Calu3 (cell line): Measurements from ENCODE around the gene ATXN2. TPM values are rescaled to one million over a fixed set of nuclear protein-coding genes. Genes with fewer than 3 reads are reported as not detected.
A peak's percentile ranks its signal among the peaks of the same experiment; 100 is the strongest.

Source experiments
- BruUV-seq: library from RNA; stranded (reverse); fragments of 400-500 nt; replicated peaks from 2 replicates; lab custom pipeline; 2021; lab: Mats Ljungman, UMichigan
- CTCF ChIA-PET: fragments of 300-600 bp; sonication (Branson Sonifier 250); formaldehyde crosslinking; loops from one replicate; lab custom pipeline; 2022; ENCODE audit warnings: antibody characterized with exemption; lab: Charles Lee
- DNase-seq: peaks from one replicate; pipeline ENCODE4 v3.0.0; 2022
- H3K27ac Mint-ChIP-seq: one replicate; pipeline ENCODE4 v1.8.0; 2022; ENCODE audit warnings: mixed read lengths; ENCODE audit not compliant: unreplicated experiment
- H3K27me3 Mint-ChIP-seq: one replicate; pipeline ENCODE4 v1.8.0; 2022; ENCODE audit warnings: mixed read lengths; ENCODE audit not compliant: unreplicated experiment
- H3K36me3 Mint-ChIP-seq: one replicate; pipeline ENCODE4 v1.8.0; 2022; ENCODE audit warnings: mild to moderate bottlenecking, moderate library complexity, mixed read lengths; ENCODE audit not compliant: insufficient read depth, unreplicated experiment
- H3K4me1 Mint-ChIP-seq: one replicate; pipeline ENCODE4 v1.8.0; 2022; ENCODE audit warnings: mild to moderate bottlenecking, low read depth, mixed read lengths; ENCODE audit not compliant: unreplicated experiment
- H3K4me3 Mint-ChIP-seq: one replicate; pipeline ENCODE4 v1.8.0; 2022; ENCODE audit warnings: mild to moderate bottlenecking, low read depth, moderate library complexity, mixed read lengths; ENCODE audit not compliant: unreplicated experiment
- H3K9me3 Mint-ChIP-seq: one replicate; pipeline ENCODE4 v1.8.0; 2022; ENCODE audit warnings: low read depth, mixed read lengths; ENCODE audit not compliant: unreplicated experiment
- CTCF ChIP-seq: fragments of 200-600 bp; IDR thresholded peaks from one replicate; pipeline ENCODE4 v1.8.0; 2022; ENCODE audit warnings: antibody characterized with exemption; ENCODE audit not compliant: unreplicated experiment
- intact Hi-C: fragments of 100-400 bp; cut with micrococcal nuclease; formaldehyde crosslinking; loops from one replicate; pipeline ENCODE4 v1.10.0; 2022; ENCODE audit not compliant: unreplicated experiment
- total RNA-seq: library from RNA; stranded (reverse); gene quantifications from 2 replicates; pipeline ENCODE4 v1.2.3, GENCODE V29; 2022

The ATXN2 gene
- total RNA-seq, 1 experiment from 2014 or later = 123 TPM

- no peak for TF ChIP-seq CTCF
- Mint-ChIP-seq H3K9me3 (no peaks in the 10 kb centered on the region), H3K4me3 (no peak overlapping the region), H3K27ac (no peak overlapping the region), H3K4me1 (peaks cover 63% of the 10 kb centered on the region), H3K36me3 (peaks cover 43% of the 10 kb centered on the region), H3K27me3 (no peaks in the 10 kb centered on the region)
- CTCF ChIA-PET = no interaction called here
- DNase-seq = no peak
- no TSS peak for BruUV-seq
- intact Hi-C loops = no loop called here
These were observed 191.0 kb downstream of the ATXN2 start for GRCh38 chr12:111408116-111408440.

- Mint-ChIP-seq H3K4me1 (peaks cover 63% of the 10 kb centered on the region), H3K36me3 (peaks cover 48% of the 10 kb centered on the region), H3K9me3 (no peaks in the 10 kb centered on the region), H3K4me3 (peak overlapping the region; percentile 86), H3K27me3 (no peaks in the 10 kb centered on the region), H3K27ac (no peak overlapping the region)
- DNase-seq = no peak
- TF ChIP-seq CTCF = no peak
- intact Hi-C loops = no loop called here
- CTCF ChIA-PET = interaction anchor here (1.2 kb wide), 1 partner anchor 10 kb away, joined by 3 read pairs; no protein-coding TSS in a partner anchor
- BruUV-seq = no TSS peak
These were observed 191.6 kb downstream of the ATXN2 start for GRCh38 chr12:111407377-111408115.

GRCh38 chr12:111406474-111407376 lies 192.4 kb downstream of the ATXN2 start:
- Mint-ChIP-seq H3K4me3 (peak overlapping the region; percentile 86), H3K27ac (peak overlapping the region; percentile 64), H3K36me3 (peaks cover 48% of the 10 kb centered on the region), H3K9me3 (no peaks in the 10 kb centered on the region), H3K4me1 (peaks cover 54% of the 10 kb centered on the region), H3K27me3 (no peaks in the 10 kb centered on the region)
- CTCF ChIA-PET = interaction anchor here (1.2 kb wide), 1 partner anchor 10 kb away, joined by 3 read pairs; no protein-coding TSS in a partner anchor
- TSS peak; percentile 36 for BruUV-seq
- intact Hi-C loops = no loop called here
- no peak for DNase-seq
- TF ChIP-seq CTCF = no peak

GRCh38 chr12:111405859-111406473 lies 193.1 kb downstream of the ATXN2 start, which contains the start of gene SH2B3:
Gene SH2B3 (plus strand): TSS chr12:111405923. CDS start chr12:111418146, 12,223 bp downstream.
- Mint-ChIP-seq H3K36me3 (peaks cover 48% of the 10 kb centered on the region), H3K4me1 (peaks cover 56% of the 10 kb centered on the region), H3K4me3 (peak within 1 kb of the TSS; percentile 86), H3K27me3 (no peaks in the 10 kb centered on the region), H3K27ac (peak within 1 kb of the TSS; percentile 83), H3K9me3 (no peaks in the 10 kb centered on the region)
- intact Hi-C loops = no loop called here
- DNase-seq = no peak
- no peak for TF ChIP-seq CTCF
- no TSS peak for BruUV-seq
- CTCF ChIA-PET = interaction anchor here (1.6 to 3.7 kb wide), 2 partner anchors 9 to 46 kb away, joined by 5 to 33 read pairs; no protein-coding TSS in a partner anchor
